Tongue (tissue), 2 donors: ENCODE measurements around the gene BMERB1. TPM values are rescaled to one million over a fixed set of nuclear protein-coding genes. Genes with fewer than 3 reads are reported as not detected.
"Not testable (repeated sequence)": the region's sequence is repeated elsewhere in the genome, so short reads cannot be mapped to it uniquely, and the experiment has no call there.

Experiments
- DNase-seq: peaks from one replicate; pipeline ENCODE4 v3.0.0-alpha.2; 2015
- total RNA-seq: library from RNA; depleted of rRNA; stranded (reverse); fragments of >200 nt; gene quantifications from one replicate; pipeline ENCODE4 v1.2.3, GENCODE V29; 2014

BMERB1 gene
- total RNA-seq, 1 donor from 2014 or later = 31.4 TPM

DNA sequence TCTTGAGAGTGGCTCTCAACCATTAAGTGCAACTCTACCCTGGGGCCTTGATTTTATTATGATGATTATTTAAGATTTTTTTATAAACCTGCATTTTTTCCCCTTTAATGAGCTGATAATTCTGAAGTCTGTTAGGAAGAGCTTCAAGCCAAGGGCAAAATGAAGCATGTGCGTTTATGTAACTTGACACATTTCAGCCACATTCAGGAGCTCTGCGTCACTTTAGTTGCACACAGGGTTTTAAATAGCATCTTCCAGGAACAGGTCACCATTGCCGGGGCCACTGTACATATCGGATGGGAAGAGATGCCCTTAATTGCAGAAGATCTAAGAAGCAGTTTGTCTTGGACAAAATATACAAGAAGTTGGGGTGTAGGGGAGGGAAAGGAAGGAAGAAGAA, 89.6 kb downstream of the BMERB1 start:
- peak; percentile 18 for DNase-seq

DNA sequence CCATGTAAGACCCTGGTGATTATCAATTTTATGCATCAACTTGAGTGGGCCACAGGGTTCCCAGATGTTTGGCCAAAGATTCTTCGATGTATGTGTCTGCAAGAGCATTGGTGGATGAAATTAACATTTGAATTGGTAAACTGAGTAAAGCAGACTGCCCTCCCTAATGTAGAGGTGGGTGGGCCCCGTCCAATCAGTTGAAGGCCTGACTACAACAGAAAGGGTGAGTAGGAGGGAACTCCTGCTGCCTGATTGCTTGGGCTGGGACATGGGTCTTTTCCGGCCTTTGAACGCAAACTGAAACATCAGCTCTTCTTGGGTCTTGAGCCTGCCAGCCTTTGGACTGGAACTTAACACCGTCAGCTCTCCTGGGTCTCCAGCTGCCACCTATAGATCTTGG, 90.6 kb downstream of the BMERB1 start:
- no peak for DNase-seq

DNA sequence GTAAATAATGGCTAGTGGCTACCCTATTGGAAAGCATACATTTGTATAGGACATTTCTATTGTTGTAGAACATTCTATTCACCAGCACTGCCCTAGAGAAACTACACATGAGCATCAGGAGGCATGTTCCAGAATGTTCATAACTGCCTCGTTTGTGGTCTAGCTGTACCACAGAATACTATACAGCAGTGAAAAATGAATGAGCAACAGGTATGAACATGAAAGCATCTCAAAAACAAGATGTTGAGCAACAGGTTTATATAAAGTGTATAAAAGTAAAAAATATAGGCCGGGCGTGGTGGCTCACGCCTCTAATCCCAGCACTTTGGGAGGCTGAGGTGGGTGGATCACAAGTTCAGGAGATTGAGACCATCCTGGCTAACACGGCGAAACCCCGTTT, 91.7 kb downstream of the BMERB1 start:
- DNase-seq = no peak

DNA sequence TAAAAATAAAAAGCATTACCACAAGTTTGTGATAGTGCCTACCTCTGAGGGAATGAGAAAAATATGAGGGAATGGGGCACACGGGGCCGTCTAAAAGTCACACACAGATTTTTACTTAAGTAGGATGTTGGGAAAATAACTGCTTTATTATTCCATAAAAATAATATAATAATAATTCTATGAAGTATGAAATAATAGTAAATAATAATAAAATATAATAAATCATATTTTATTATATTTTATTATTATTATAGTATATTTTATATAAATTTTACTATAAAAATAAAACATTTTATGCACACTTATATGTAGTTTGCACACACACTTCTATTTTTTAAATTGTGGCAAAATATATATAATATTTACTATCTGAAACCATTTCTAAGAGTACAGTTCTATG, 92.3 kb downstream of the BMERB1 start:
- no peak for DNase-seq

DNA sequence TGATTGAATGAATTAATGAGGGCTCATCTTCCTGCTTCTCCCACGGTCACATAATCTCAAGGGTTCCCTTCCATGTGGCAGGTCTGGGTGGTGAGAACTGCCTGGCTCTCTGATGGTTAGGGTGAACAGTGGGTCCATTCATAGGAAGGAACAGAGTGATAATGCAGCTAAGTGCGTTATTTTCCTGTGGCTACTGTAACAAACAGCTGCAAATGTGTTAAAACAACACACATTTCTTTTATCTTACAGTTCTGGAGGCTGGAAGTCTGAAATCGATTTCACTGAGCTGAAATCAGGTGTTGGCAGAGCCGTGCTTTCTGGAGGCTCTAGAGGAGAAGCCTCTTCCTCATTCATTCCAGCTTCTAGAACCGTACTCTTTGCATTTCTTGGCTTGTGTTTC, 95.3 kb downstream of the BMERB1 start:
- peak; percentile 13 for DNase-seq

DNA sequence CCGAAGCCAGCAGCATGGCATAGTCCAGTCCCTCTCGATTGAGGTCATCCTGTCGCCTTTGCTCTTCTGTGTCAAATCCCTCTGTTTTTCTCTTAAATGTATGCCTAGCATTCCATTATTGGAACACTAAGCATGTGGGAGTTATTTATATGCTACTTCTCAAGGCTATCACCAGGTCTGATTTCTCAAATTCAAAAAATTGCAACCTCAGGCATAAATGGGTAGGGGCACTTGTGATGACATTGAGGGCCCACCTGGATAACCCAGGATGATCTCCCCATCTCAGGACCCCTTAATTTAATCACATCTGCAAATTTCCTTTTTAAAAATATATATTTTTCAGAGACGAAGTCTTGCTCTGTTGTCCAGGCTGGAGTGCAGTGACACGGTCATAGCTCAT, 95.7 kb downstream of the BMERB1 start:
- no peak for DNase-seq

DNA sequence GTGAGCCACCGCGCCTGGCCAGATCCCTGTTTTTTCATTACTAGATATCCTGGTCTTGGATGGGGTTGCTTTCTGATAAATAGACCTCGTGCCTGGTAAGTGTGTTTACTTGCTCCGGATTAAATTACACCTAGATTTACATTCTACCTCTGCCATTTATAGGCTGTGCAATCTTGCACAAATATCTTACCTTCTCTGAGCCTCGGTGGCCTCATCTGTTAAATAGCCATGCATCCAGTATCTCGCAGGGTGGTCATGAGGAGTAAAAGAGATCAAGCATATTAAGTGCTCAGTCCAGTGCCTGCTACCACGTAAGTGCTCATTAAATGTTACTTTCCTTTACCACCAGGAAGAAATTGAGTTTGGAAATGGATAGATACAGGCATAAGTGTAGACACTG, 98.4 kb downstream of the BMERB1 start:
- DNase-seq = no peak

DNA sequence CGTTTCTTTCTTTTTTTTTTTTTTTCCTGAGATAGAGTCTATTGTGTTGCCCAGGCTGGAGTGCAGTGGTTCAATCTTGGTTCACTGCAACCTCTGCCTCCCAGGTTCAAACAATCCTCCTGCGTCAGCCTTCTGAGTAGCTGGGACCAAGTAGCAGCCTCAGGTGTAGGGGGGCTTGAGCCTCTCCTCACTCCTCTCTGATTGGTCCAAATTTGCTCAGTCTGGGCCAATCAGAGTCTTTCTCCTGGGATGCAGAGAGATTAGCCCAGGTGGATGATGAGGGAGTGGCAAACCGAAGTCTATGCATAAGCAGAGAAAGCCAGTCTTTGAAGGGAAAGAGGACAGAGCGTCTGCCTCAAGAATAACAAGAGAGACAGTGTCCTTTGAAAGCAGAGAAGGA, 99.0 kb downstream of the BMERB1 start:
- no peak for DNase-seq

DNA sequence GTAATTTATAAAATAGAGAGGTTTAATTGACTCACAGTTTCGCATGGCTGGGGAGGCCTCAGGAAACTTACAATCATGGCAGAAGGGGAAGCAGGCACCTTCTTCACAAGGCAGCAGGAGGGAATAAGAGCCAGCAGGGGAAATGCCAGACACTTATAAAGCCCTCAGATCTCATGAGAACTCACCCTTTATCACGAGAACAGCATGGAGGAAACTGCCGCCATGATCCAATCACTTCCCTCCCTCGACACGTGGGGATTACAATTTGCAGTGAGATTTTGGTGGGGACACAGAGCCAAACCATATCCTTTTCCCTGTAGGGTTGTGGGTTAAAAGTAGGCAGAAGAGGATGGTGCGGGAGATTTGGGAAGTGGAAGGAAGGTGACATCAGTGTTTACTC, 101.4 kb downstream of the BMERB1 start:
- no peak for DNase-seq

DNA sequence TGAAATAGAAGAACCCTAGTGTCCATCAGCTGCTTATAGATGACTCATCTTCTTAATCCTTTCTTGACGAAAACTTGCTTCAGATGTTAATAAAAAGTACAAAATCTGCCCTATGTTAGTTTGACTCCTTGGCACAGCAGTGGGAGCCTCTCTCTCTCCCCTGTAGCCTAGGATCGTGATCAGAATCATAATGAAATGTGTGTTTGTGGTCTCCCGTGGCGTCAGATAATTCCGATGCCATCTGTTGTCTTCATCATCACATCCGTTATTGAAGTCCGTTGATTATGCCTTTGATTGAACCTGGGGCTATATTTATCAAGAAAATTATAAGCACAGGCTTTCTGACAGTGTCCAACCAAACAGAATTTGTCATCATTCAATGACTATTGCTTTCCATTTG, 102.5 kb downstream of the BMERB1 start:
- DNase-seq = no peak

DNA sequence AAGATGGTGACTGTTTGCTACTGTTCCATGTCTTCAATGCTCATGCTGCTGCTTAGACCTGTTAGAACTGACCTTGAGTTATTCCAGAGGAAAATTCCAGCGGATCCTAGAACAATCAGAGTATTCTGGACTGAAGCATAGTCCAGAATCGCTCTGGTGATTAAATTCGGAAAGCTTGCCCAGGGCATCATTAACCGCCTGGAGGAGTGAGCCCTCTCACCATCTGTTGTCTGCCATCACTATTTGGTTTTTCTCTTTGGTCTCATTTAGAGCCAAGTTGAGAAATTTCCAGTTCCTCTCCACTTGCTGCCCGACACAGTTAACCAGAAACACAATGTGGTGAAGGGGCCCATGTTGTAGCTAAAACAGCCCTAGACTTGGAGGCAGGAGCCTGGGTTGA, 104.1 kb downstream of the BMERB1 start:
- no peak for DNase-seq

DNA sequence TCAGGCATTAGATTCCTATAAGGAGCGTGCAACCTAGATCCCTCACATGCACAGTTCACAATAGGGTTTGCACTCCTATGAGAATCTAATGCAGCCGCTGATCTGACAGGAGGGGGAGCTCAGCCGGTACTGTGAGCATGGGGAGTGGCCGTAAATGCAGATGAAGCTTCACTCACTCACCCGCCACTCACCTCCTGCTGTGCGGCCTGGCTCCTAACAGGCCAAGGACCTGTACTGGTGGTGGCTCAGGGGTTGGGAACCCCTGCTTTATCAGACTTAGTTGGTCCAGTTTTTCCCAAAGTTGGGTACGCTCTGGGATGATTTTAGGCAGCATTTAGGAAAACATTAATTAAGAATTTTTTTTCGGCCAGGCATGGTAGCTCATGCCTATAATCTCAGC, 104.8 kb downstream of the BMERB1 start:
- no peak for DNase-seq

DNA sequence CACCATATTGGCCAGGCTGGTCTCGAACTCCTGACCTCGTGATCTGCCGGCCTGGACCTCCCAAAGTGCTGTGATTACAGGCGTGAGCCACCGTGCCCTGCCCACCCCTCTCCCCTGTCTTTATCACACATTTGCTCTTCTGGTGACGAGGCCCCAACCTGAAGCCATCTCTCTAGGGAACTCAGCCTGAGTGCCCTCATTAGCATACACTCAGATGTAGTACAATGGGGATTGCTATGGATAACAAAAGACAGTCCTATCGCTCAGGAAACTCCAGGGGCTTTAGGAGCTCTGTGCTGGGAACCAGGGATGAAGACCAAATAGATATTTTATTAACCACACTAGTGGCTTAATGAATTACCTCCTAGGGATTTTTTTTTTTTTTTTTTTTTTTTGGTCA, 107.9 kb downstream of the BMERB1 start:
- no peak for DNase-seq

DNA sequence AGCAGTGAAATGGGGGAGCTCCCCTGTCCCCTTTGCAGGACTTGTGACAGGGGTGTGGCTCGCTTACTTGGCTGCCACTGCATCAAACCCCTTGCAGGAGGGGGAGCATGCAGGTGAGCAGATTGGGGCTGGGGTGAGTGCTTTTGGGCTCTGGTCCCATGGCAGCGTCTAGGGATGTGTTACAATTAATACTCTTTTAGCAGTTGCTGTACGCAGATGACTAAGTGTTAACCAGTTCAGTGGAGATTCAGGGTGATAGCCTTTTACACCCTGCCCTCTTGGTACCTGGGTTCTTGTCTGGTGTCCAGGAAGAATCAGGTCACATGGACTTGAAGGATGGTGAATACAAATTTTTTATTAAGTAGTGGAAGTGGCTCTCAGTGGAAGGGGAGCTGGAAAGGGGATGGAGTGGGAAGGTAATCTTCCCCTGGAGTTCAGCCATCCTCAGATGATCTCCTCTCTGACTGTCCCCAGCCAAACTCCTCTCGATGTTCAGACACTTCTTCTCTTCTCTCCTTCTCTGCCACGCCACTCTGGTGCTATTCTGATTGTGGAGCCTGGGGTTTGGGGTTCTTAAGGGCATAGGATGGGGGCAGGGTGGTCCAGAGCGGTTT, 108.5 kb downstream of the BMERB1 start:
- no peak for DNase-seq

DNA sequence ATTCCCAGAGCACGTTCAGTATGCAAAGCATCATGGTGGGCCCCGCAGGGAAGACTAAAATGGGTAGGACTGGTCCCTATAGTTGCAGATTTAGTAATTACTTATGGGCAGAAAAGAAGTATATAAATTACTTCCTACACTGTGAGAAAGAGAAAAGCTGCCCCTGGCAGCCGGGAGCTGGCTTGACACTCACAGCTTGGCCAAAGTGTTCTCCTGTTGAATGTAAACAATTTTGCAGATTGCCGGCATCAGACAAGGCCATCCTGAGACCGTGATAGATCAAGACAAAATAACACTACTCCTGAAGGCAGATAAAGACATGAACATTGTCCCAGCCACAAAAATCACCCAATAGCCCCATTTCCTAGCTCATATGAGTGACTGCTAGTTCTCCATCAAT, 110.0 kb downstream of the BMERB1 start:
- no peak for DNase-seq

DNA sequence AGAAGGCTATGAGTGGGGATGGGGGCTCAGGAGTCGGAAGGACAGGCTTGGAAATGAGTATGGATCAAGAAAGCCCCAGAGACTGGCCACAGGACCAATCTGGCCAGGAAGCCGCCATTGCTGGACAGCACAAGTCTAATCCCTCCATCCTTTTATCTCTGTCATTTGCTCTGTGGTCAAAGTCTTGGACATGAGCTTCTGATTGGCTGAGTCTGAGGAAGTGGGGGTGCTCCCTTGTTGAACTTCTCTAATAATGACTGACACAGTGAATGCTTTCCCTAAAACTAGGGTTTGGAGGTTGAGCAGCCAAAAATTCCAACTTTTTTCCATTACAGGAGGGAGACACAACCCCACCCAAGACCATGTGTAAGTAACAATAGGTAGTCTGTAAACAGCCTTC, 111.2 kb downstream of the BMERB1 start:
- no peak for DNase-seq

DNA sequence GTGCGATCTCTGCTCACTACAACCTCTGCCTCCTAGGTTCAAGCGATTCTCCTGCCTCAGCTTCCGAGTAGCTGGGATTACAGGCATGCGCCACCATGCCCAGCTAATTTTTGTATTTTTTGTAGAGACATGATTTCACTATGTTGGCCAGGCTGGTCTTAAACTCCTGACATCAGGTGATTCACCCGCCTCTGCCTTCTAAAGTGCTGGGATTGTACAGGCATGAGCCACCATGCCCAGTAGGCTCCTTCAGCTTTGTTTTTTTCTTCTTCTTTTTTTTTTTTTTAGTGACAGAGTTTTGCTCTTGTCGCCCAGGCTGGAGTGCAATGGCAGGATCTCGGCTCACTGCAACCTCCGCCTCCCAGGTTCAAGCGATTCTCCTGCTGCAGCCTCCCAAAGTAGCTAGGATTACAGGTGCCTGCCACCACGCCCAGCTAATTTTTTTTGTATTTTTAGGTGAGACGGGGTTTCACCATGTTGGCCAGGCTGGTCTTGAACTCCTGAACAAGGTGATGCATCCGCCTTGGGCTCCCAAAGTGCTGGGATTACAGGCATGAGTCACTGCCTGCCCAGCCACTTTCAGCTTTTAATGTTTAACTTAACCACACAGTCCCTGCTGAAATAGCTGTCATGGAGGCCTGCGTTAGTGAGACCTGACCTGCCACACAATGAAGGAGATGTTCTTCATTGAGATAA, 112.8 kb downstream of the BMERB1 start:
- not testable (repeated sequence) for DNase-seq

DNA sequence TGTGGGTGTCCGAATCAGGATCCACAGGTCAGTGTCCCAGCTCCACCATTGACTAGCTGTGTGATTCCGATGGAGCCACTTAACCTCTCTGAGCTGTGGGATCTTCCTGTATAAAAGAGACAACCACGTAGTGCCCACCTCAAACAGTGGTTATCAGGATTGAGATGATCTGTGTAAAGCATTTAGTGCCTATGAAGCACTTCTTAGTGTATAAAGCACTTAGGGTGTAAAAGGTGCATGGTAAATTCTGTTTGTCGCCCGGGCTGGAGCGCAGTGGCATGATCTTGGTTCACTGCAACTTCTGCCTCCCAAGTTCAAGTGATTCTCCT, 113.3 kb downstream of the BMERB1 start:
- DNase-seq = no peak

DNA sequence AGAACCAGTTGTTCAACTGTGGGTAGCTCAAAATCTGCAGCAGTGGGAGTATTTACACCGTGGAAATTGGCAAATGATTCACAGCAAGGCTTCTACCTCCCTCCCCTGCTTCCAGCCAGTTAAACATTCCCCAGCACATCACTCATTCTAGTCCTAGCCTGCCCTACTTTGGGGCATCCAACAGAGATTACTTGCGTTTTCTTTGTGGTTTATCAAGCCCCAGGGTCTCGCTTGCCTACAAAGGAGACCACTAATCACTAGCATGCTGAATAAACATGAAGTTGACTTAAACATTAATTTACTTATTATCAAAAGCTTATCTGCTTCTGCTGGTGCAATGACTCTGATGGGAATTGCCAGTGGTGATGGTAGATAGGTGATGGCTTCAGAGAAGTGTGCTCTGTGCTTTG, 114.1 kb downstream of the BMERB1 start:
- DNase-seq = no peak

DNA sequence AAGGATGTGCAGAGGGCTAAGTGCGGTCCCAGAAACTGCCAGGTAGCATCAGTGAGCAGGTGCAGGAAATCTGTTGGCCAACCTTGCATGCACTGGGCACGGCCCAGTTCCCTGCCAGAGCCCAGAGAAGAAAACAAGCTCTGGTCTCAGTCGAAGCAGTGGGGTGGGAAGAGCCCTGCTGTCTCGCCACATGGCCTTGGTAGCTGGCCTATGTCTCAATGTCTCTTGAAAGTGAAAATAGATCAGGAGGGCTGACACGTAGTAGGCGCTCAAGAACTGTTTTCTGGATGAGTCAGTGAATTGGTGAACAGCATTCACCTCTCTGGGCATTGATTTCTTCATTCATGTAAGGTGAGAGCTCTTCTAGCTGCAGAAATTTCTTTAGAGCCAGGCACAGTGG, 118.1 kb downstream of the BMERB1 start:
- no peak for DNase-seq

DNA sequence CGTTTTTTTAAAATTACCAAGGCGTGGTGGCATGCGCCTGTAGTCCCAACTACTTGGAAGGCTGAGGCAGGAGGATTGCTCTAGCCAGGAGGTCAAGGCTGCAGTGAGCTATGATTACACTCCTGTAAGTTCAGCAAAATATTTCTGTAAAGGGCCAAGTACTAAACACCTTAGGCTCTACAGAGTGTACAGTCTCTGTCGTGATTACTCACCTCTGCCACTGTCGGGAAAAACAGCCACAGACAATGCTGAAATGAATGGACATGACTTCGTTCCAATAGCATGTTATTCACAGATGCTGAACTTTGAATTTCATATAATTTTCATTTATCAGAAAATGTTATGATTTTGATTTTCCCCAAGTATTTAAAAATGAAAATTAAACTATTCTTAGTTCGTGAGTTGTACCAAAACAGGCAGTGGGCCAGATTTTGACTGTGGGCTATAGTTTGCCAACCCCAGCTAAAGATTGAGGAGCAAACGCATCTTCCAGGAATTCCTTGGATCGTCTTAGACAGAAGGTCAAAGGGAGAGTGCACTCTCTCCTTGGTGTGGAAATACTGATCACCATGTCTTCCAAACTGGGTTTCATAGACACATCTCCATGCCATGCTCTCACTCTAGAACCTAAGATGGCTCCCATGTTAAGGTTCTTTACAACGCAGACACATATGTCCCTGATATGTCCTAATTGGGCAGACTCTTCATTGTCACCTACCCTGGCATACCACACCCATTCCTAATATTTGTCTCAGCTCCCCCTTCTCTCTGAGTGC, 119.1 kb downstream of the BMERB1 start:
- no peak for DNase-seq

DNA sequence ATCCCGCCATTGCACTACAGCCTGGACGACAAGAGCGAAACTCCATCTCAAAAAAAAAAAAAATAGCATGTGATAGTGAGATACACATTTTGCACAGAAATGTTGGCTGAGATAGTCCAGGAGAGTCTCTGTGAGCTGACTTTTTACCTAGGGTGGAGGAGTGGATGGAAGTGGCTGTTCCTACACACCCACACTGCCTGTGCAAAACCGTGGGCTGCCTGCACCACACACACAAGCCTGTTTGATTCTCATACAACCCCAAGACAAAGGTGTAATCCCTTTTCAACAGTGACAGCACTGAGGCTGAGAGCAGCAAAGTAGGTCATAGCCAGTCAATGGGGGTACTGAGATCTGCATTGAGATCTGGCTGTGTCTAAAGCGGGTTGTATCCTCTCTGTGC, 121.7 kb downstream of the BMERB1 start:
- no peak for DNase-seq

DNA sequence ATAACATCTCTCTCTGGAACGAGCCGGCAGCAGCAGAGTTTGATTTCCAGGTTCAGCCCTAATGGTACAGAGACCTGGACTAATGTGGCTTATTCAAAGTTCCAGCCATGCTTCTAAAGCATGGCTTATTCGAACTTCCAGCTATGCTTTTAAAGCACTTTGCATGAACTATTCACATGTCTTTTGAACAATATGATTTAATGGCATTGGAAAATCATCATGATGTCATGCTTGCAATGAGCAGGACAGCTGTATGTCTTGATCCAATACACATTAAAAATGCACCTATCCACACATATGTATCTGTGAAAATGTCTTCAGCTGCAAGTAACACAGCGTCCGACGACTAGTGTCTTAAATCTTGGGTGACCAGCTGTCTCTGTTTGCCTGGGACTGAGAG, 122.9 kb downstream of the BMERB1 start:
- no peak for DNase-seq

DNA sequence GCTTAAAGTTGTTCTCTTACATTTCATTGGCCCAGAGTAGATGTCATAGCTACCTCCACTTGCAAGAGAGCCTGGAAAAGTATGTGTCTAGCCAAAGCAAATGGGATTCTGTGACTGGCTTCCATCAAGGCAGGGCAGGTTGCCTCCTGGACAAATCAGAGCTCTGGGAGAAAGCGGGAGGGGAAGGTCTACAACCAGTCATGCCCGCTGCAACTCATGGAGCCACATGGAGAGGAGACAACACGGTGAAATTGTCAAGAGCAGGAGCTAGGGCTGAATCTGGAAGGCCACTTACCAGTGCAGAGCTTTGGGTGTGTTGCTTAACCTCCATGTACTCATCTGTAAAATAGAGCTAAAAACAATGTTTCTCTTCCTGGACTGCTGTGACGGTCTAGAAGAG, 124.8 kb downstream of the BMERB1 start:
- no peak for DNase-seq
